ENCODE data around the gene CLN6.

GRCh38 chr15:68201153-68201878 lies 28.2 kb downstream of the CLN6 start:
- no peak for TF ChIP-seq CGGBP1 (CRISPR knock-in tag; IDR thresholded peaks at IDR 0.05)
- no peak for TF ChIP-seq CTCF (IDR thresholded peaks at IDR 0.05 in 2 of 3, conservative IDR thresholded peaks at IDR 0.05 in 1 of 3; ENCODE audit: insufficient read depth in 2 of 3, low read depth in 1 of 3, low read length in 3 of 3)
- TF ChIP-seq ZZZ3 (IDR thresholded peaks at IDR 0.05): no peak
